Suppressor macrophage treated with lipopolysaccharide for 4 hours (primary cell): ENCODE data around the gene CDH20.

ENCODE experiments used
- DNase-seq: peaks from one replicate; pipeline ENCODE4 v3.0.0-alpha.2; 2020

The CDH20 gene

GRCh38 chr18:61541673-61542072 is 208.4 kb downstream of the CDH20 start:
- DNase-seq: no peak

GRCh38 chr18:61542596-61542995 is 209.4 kb downstream of the CDH20 start:
- no peak for DNase-seq

- no peak for DNase-seq
Observed at GRCh38 chr18:61543518-61543917, 210.3 kb downstream of the CDH20 start.

- DNase-seq: no peak
Observed at GRCh38 chr18:61544178-61544577, 210.9 kb downstream of the CDH20 start.

GRCh38 chr18:61545281-61546245 is 212.3 kb downstream of the CDH20 start:
- no peak for DNase-seq

GRCh38 chr18:61546590-61546989 is 213.4 kb downstream of the CDH20 start:
- DNase-seq: peak; percentile 46

GRCh38 chr18:61549416-61549815 is 216.2 kb downstream of the CDH20 start:
- DNase-seq: no peak

GRCh38 chr18:61549889-61550288 is 216.7 kb downstream of the CDH20 start:
- no peak for DNase-seq

GRCh38 chr18:61551586-61551985 is 218.4 kb downstream of the CDH20 start:
- peak; percentile 64 for DNase-seq

GRCh38 chr18:61553045-61553659 is 219.9 kb downstream of the CDH20 start:
- no peak for DNase-seq

GRCh38 chr18:61554117-61554776 is 221.0 kb downstream of the CDH20 start:
- DNase-seq: peak; percentile 2

- no peak for DNase-seq
Observed at GRCh38 chr18:61554946-61555361, 221.7 kb downstream of the CDH20 start.

- DNase-seq: no peak
Observed at GRCh38 chr18:61556316-61556715, 223.1 kb downstream of the CDH20 start.

GRCh38 chr18:61556862-61557261 is 223.6 kb downstream of the CDH20 start:
- DNase-seq: no peak

- no peak for DNase-seq
Observed at GRCh38 chr18:61569176-61569892, 236.1 kb downstream of the CDH20 start.

- DNase-seq: no peak
Observed at GRCh38 chr18:61570070-61570469, 236.8 kb downstream of the CDH20 start.

GRCh38 chr18:61572084-61572655 is 238.9 kb downstream of the CDH20 start:
- no peak for DNase-seq

- DNase-seq: no peak
Observed at GRCh38 chr18:61572871-61573270, 239.6 kb downstream of the CDH20 start.

- DNase-seq: no peak
Observed at GRCh38 chr18:61574665-61575064, 241.4 kb downstream of the CDH20 start.

GRCh38 chr18:61575419-61575818 is 242.2 kb downstream of the CDH20 start:
- DNase-seq: no peak

- no peak for DNase-seq
Observed at GRCh38 chr18:61578846-61579245, 245.6 kb downstream of the CDH20 start.

GRCh38 chr18:61579581-61579980 is 246.4 kb downstream of the CDH20 start:
- DNase-seq: peak; percentile 10

GRCh38 chr18:61580046-61580445 is 246.8 kb downstream of the CDH20 start:
- DNase-seq: no peak
